K562 treated with DMSO at 1 percent for 24 hours (cell line): ENCODE measurements around the gene RAB35. TPM values are rescaled to one million over a fixed set of nuclear protein-coding genes. Genes with fewer than 3 reads are reported as not detected.

Source experiments
- total RNA-seq: library from RNA; unstranded; fragments of 300-600 nt; gene quantifications from 2 replicates; pipeline ENCODE4 v1.2.3, GENCODE V29; 2022; ENCODE audit warnings: low read depth; ENCODE audit not compliant: insufficient read depth

Gene RAB35
- 66.9 and 68.5 TPM in 2 replicates for total RNA-seq

DNA sequence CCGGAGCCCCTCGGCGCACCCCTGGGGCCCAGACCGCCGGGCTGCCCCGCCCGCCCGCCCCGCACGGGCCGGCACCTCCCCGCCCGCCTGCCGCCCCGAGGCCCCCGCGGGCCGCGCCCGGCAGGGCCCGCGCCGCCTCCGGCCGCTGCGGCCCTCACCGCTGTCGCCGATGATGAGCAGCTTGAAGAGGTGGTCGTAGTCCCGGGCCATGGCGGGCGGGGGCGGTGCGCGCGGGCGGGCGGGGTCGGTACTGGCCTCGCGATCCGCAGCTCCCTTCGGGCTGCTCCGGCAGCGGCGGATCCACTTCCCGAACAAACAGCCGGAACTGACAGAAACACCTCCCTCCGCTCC lies at the start of gene RAB35:
RAB35 (minus strand) TSS at position 313 of the 351 bp plus-strand sequence; CDS start at position 210, 103 bp downstream.

Other genes with a start within 250 kb of the RAB35 start
- 35.4 and 45.5 TPM in 2 replicates for gene CIT, start 239.4 kb downstream of the RAB35 start, total RNA-seq
- 1.7 and 3.4 TPM in 2 replicates for gene BICDL1, start 127.5 kb downstream of the RAB35 start, total RNA-seq
- gene GCN1, start 78.0 kb upstream of the RAB35 start, total RNA-seq: 66.3 and 72.0 TPM in 2 replicates
- gene RPLP0, start 84.4 kb upstream of the RAB35 start, total RNA-seq: 8,094 and 8,248 TPM in 2 replicates
- 98.4 and 108 TPM in 2 replicates for gene PXN, start 149.0 kb upstream of the RAB35 start, total RNA-seq
- gene RNU4-2, start 175.2 kb upstream of the RAB35 start, total RNA-seq: not detected in 2 replicates
- not detected in 2 replicates for gene RNU4-1, start 176.5 kb upstream of the RAB35 start, total RNA-seq
- 8.3 and 8.9 TPM in 2 replicates for gene SIRT4, start 185.6 kb upstream of the RAB35 start, total RNA-seq
- not detected in 2 replicates for gene PLA2G1B, start 211.0 kb upstream of the RAB35 start, total RNA-seq